K562 (cell line): Measurements from ENCODE around the gene IRF9. TPM values are rescaled to one million over a fixed set of nuclear protein-coding genes. Genes with fewer than 3 reads are reported as not detected.

ENCODE experiments used
- CBFB ChIP-seq: sonication (generic); formaldehyde crosslinking; IDR thresholded peaks from 2 replicates; pipeline ENCODE4 v1.4.0; 2020; ENCODE audit warnings: mild to moderate bottlenecking, missing genetic modification reagents
- CBX1 ChIP-seq: sonication (generic); IDR thresholded peaks from 2 replicates; pipeline ENCODE4 v1.6.1; 2016; ENCODE audit warnings: antibody characterized with exemption, low read depth, mild to moderate bottlenecking
- CCAR2 ChIP-seq: fragments of 200-400 bp; formaldehyde crosslinking; IDR thresholded peaks from 2 replicates; pipeline ENCODE4 v1.6.1; 2017; ENCODE audit warnings: mild to moderate bottlenecking, low read depth, low read length
- CREM ChIP-seq: IDR thresholded peaks from 2 replicates; pipeline ENCODE4 v1.6.1; 2014; ENCODE audit warnings: antibody characterized with exemption, low read depth
- ELK1 ChIP-seq: sonication (generic); formaldehyde crosslinking; IDR thresholded peaks from 2 replicates; pipeline ENCODE4 v1.8.1; 2022; ENCODE audit warnings: missing genetic modification reagents
- EP400 ChIP-seq: fragments of 450-650 bp; IDR thresholded peaks from 2 replicates; pipeline ENCODE4 v1.6.1; 2017; ENCODE audit warnings: antibody characterized with exemption, mild to moderate bottlenecking, moderate library complexity
- ERF ChIP-seq: fragments of 450-650 bp; formaldehyde crosslinking; IDR thresholded peaks from 2 replicates; pipeline ENCODE4 v1.4.0; 2020; ENCODE audit warnings: mild to moderate bottlenecking, mixed read lengths
- GABPB1 ChIP-seq: sonication (generic); formaldehyde crosslinking; IDR thresholded peaks from 2 replicates; pipeline ENCODE4 v1.8.0; 2022; ENCODE audit warnings: mild to moderate bottlenecking, missing genetic modification reagents
- NR2C2 ChIP-seq, 2 experiments: fragments of 200-800 bp in 1 of 2; sonication (Bioruptor generic) in 1 of 2; sonication (generic) in 1 of 2; formaldehyde crosslinking in 1 of 2; IDR thresholded peaks; 2 replicates each; pipeline versions ENCODE4 v1.6.1 to v1.8.0; 2016 to 2022; ENCODE audit warnings: mild to moderate bottlenecking in 1 of 2, missing compliant biosample characterization in 1 of 2, missing genetic modification characterization in 1 of 2, missing genetic modification reagents in 1 of 2
- RBM22 ChIP-seq: fragments of 200-400 bp; formaldehyde crosslinking; IDR thresholded peaks from 2 replicates; pipeline ENCODE4 v1.6.1; 2018; ENCODE audit warnings: low read length, low read depth; ENCODE audit not compliant: poor library complexity, severe bottlenecking
- SAFB2 ChIP-seq: fragments of 200-400 bp; formaldehyde crosslinking; IDR thresholded peaks from 2 replicates; pipeline ENCODE4 v1.6.1; 2018; ENCODE audit warnings: borderline replicate concordance, low read length, low read depth, moderate library complexity; ENCODE audit not compliant: severe bottlenecking
- SAP30 ChIP-seq: fragments of 200-600 bp; sonication (generic); IDR thresholded peaks from 2 replicates; pipeline ENCODE4 v1.6.1; 2012; ENCODE audit warnings: borderline replicate concordance, low read depth, mild to moderate bottlenecking, moderate library complexity, low read length, control low read depth, inconsistent platforms; ENCODE audit not compliant: insufficient read depth, poor library complexity, severe bottlenecking
- SMC3 ChIP-seq: conservative IDR thresholded peaks from 2 replicates; pipeline ENCODE4 v1.6.1; 2011; ENCODE audit warnings: low read depth, low read length, improper control_type of control experiment; ENCODE audit not compliant: insufficient read depth
- SNAPC5 ChIP-seq: fragments of 250-450 bp; sonication (Bioruptor Pico); IDR thresholded peaks from 2 replicates; pipeline ENCODE4 v1.8.0; 2021; ENCODE audit warnings: moderate library complexity, mild to moderate bottlenecking, inconsistent platforms
- TEAD1 ChIP-seq, 2 experiments: fragments of 450-650 bp in 1 of 2; sonication (generic) in 1 of 2; formaldehyde crosslinking; IDR thresholded peaks; 2 replicates each; pipeline versions ENCODE4 v1.4.0 to v1.8.0; 2020 to 2022; ENCODE audit warnings: mild to moderate bottlenecking in 2 of 2, missing genetic modification reagents in 1 of 2
- TSC22D4 ChIP-seq: fragments of 450-650 bp; IDR thresholded peaks from 2 replicates; pipeline ENCODE4 v1.6.1; 2016; ENCODE audit warnings: missing genetic modification characterization, missing biosample characterization, control low read depth
- WHSC1 ChIP-seq: IDR thresholded peaks from one replicate; pipeline ENCODE4 v1.6.1; 2012; ENCODE audit warnings: low read length, control low read depth, inconsistent platforms
- ZBTB9 ChIP-seq: fragments of 450-650 bp; formaldehyde crosslinking; IDR thresholded peaks from 2 replicates; pipeline ENCODE4 v1.4.0; 2020; ENCODE audit warnings: mild to moderate bottlenecking, moderate library complexity
- ZHX1 ChIP-seq: fragments of 150-350 bp; conservative IDR thresholded peaks from 2 replicates; pipeline ENCODE4 v1.6.1; 2014; ENCODE audit warnings: low read length
- ZNF717 ChIP-seq: fragments of 250-450 bp; sonication (Bioruptor Pico); IDR thresholded peaks from 2 replicates; pipeline ENCODE4 v1.5.0; 2021
- ZNF76 ChIP-seq: fragments of 250-450 bp; sonication (Bioruptor Pico); IDR thresholded peaks from 2 replicates; pipeline ENCODE4 v1.4.0; 2020; ENCODE audit warnings: mild to moderate bottlenecking, moderate library complexity, borderline replicate concordance
- polyA plus RNA-seq, 8 experiments: library from polyadenylated mRNA; depleted of rRNA in 4 of 8; stranded (reverse) in 5 of 8; unstranded in 3 of 8; fragments of >200 nt; fragmentation: Nextera tagmentation in 2 of 8; fragmentation: Illumina TruSeq in 1 of 8; extraction: Ambion mirVana in 2 of 8; extraction: Trizol in 1 of 8; gene quantifications; 2 replicates each; pipeline versions ENCODE4 v1.2.1 to v1.2.3, GENCODE V29; 2011 to 2014; ENCODE audit warnings: inconsistent platforms in 1 of 8, missing spikeins in 1 of 8
- total RNA-seq, 7 experiments: library from RNA; depleted of rRNA in 6 of 7; stranded (reverse); fragments of >200 nt in 6 of 7; fragmentation: Illumina TruSeq in 2 of 7; extraction: Trizol in 2 of 7; gene quantifications; 2 replicates each; pipeline versions ENCODE4 v1.2.1 to v1.2.3, GENCODE V29; 2011 to 2021; ENCODE audit warnings: low replicate concordance in 1 of 7

The IRF9 gene
- total and polyA plus RNA-seq, 9 of the 15 experiments (the other 6 are each of a cell fraction or from before 2014, with no cell fraction given): 0.79 to 14.8 (median 6.1) TPM

GRCh38 chr14:24188251-24189058, 27.4 kb downstream of the IRF9 start, which contains the start of gene IPO4 (continued):
- TF ChIP-seq ZHX1 (peak; percentile 69; the same call in 1 of the 2 replicates), CREM (peak; percentile 78), CBX1 (peak; percentile 60; the same call in 1 of the 2 replicates), CBFB (CRISPR knock-in tag) (no peak), ZNF717 (CRISPR knock-in tag) (no peak), GABPB1 (CRISPR knock-in tag) (peak; percentile 100), WHSC1 (no peak), EP400 (peak; percentile 93), TEAD1 (CRISPR knock-in tag; IDR thresholded peaks at IDR 0.05) (no peak), SAP30 (peak; percentile 97), ZNF76 (CRISPR knock-in tag) (no peak), SAFB2 (no peak), ELK1 (CRISPR knock-in tag) (no peak), TSC22D4 (tag) (no peak), SMC3 (0 out of 2 replicates have a peak, but pooled peaks have one; percentile 34), CCAR2 (no peak), NR2C2 (CRISPR knock-in tag; IDR thresholded peaks at IDR 0.05) (peak; percentile 60; the same call in 1 of the 2 replicates), NR2C2 (tag; IDR thresholded peaks at IDR 0.05) (peak; percentile 94), RBM22 (peak; percentile 95), ZBTB9 (CRISPR knock-in tag) (0 out of 2 replicates have a peak, but pooled peaks have one; percentile 40), SNAPC5 (CRISPR knock-in tag) (no peak), ERF (no peak)
